T-helper 9 cell (primary cell): ENCODE measurements around the gene CFD.

Experiments used
- DNase-seq: peaks from one replicate; pipeline ENCODE4 v3.0.0-alpha.2; 2020

Gene CFD

DNA sequence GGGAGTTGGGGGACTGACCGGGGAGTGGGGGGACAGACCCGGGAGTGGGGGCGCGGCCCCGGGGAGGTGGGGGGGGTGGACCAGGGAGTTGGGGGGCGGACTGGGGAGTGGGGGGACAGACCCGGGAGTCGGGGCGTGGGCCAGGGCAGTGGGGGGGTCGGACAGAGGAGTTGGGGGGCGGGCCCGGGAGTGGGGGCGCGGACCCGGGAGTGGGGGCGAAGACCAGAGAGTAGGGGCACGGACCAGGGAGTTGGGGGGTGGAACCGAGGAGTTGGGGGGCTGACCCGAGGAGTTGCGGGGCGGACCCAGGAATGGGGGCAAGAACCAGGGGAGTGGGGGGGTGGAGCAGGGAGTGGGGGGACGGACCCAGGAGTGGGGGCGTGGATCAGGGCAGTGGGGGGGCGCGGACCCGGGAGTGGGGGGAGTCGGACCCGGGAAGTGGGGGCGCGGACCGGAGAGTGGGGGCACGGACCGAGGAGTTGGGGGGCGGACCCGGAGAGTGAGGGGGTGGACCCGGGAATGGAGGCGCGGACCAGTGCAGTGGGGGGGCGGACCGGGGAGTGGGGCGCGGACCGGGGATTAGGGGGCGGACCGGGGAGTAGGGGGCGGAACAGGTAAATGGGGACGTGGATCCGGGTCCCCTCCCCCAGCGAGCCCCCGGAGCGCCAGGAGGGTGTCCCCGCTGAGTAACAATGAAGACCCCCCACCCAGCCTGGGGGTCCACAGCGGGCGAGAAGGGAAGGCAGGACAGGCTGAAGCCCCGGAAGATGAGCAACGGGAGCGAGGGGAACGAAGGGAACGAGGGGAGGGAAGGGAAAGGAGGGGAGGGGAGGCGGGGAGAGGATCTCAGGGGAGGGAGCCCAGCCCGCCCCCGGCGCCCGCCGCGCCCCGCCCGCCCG is 53.0 kb downstream of the CFD start:
- peak; percentile 43 for DNase-seq
